ENCODE data around the gene RANGAP1. TPM values are rescaled to one million over a fixed set of nuclear protein-coding genes. Genes with fewer than 3 reads are reported as not detected.
"Not testable (repeated sequence)": the region's sequence is repeated elsewhere in the genome, so short reads cannot be mapped to it uniquely, and the experiment has no call there.

Gene RANGAP1
- total and polyA plus RNA-seq, 12 donors = 23.2 to 90.3 (median 31.4) TPM

DNA sequence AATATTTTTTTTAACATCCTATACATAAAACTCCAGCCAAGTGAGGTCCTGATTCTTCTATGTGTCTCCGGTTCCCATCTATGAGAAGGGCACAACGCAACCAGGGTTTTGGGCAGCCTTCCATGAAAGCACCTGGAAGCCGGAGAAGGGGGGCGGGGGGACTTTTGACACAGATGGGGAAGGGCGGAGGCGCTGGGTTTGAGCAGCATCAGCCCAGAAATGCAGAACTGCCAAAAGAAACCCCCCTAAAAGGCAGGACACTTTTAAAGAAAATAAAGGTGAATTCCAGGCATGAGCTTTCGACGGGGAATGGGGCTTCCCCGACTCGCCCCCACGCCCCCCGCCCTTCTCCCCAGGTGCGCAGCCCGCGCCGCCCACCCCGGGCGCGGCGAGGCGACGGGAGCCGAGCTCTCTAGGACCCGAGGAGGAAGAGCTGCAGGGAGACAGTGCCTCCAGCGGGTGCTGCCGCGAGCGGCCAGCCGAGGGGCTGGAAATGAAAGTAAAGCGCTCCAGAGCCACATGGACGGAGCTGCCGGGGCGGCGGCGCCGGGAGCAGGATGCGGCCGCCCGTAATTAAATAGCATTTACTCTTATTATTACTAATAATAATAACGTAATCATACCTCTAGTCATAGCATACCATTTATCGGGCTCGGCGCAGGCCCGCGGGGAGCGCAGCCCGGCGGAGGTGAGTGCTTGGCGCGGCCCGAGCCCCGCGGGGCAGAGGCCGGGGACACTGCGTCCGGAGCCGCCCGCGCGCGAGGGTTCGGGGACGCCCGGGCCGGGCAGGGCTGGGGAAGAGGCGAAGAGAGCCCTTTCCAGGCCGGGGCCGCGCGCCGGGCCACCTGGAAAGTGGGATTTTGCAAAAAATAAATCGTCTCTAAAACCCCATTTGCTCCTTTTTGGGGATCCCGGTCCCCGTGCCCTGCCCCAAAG is 15.4 kb upstream of the RANGAP1 start, which contains the start of gene ZC3H7B:
Gene ZC3H7B, plus strand, starts transcription at position 441 of the 936 bp plus-strand sequence. CDS start 19,136 bp downstream, outside the sequence.
- Histone ChIP-seq H3K27me3 (no peaks in the 10 kb centered on the region), H3K36me3 (peaks cover 0 to 5% (median 0%) of the 10 kb centered on the region in 9 donors), H3K4me1 (peaks cover 0 to 31% (median 20%) of the 10 kb centered on the region in 9 donors), H3K9me3 (no peaks in the 10 kb centered on the region), H3K4me3 (peak within 1 kb of the TSS; percentile 77 to 100 (median 86)), H3K27ac (peak within 1 kb of the TSS; percentile 46 to 96 (median 88))
- peak; percentile 93 to 98 (median 97) for ATAC-seq
- TF ChIP-seq, protein P1, sequence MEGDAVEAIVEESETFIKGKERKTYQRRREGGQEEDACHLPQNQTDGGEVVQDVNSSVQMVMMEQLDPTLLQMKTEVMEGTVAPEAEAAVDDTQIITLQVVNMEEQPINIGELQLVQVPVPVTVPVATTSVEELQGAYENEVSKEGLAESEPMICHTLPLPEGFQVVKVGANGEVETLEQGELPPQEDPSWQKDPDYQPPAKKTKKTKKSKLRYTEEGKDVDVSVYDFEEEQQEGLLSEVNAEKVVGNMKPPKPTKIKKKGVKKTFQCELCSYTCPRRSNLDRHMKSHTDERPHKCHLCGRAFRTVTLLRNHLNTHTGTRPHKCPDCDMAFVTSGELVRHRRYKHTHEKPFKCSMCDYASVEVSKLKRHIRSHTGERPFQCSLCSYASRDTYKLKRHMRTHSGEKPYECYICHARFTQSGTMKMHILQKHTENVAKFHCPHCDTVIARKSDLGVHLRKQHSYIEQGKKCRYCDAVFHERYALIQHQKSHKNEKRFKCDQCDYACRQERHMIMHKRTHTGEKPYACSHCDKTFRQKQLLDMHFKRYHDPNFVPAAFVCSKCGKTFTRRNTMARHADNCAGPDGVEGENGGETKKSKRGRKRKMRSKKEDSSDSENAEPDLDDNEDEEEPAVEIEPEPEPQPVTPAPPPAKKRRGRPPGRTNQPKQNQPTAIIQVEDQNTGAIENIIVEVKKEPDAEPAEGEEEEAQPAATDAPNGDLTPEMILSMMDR (IDR thresholded peaks at IDR 0.05) = peak; percentile 38 to 82 (median 65)
- intact Hi-C loops (cut with DNase I) = loop anchor here in 5 of 10 donors (1.0 to 10.0 kb wide), 7 partner anchors 15 to 377 kb away; partner anchors contain the start of genes CHADL (in 1 of the 5), POLR3H (in 1 of the 5), RANGAP1 (in 1 of the 5) and TEF (in 1 of the 5)
- DNase-seq = peak; percentile 78 to 82
- 0 to 1% methylated on average over 70 to 74 of the region's 74 CpGs for WGBS, 2 donors

DNA sequence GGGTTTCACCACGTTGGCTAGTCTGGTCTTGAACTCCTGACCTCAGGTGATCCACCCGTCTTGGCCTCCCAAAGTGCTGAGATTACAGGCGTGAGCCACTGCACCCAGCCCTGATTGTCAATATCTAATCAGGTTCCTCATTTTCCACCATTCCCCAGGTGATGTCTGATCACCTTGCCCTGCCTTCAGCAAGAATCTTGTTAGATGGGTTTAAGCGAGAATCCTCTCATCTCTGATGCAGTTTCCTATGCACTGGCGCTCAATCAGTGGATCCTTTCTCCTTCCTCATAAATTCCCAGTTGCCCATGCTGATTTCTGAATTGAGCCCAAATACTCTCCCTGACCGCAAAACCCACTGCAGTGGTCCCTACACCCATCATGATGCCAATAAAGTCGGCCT is 14.7 kb upstream of the RANGAP1 start:
- Histone ChIP-seq H3K27me3 (no peaks in the 10 kb centered on the region), H3K4me1 (peaks cover 0 to 26% (median 20%) of the 10 kb centered on the region in 9 donors), H3K4me3 (peak overlapping the region in 8 of 10 donors; percentile 77 to 100 (median 86)), H3K9me3 (no peaks in the 10 kb centered on the region), H3K36me3 (peaks cover 0 to 5% (median 0%) of the 10 kb centered on the region in 9 donors), H3K27ac (peak overlapping the region in 8 of 10 donors; percentile 74 to 96 (median 91))
- TF ChIP-seq, protein P1 (IDR thresholded peaks at IDR 0.05) = no peak
- 55 to 61% methylated on average over 7 of the region's 7 CpGs for WGBS, 2 donors
- no peak for ATAC-seq
- intact Hi-C loops (cut with DNase I) = loop anchor here in 5 of 10 donors (1.0 to 10.0 kb wide), 7 partner anchors 14 to 376 kb away; partner anchors contain the start of genes CHADL (in 1 of the 5), POLR3H (in 1 of the 5), RANGAP1 (in 1 of the 5) and TEF (in 1 of the 5)
- no peak for DNase-seq

DNA sequence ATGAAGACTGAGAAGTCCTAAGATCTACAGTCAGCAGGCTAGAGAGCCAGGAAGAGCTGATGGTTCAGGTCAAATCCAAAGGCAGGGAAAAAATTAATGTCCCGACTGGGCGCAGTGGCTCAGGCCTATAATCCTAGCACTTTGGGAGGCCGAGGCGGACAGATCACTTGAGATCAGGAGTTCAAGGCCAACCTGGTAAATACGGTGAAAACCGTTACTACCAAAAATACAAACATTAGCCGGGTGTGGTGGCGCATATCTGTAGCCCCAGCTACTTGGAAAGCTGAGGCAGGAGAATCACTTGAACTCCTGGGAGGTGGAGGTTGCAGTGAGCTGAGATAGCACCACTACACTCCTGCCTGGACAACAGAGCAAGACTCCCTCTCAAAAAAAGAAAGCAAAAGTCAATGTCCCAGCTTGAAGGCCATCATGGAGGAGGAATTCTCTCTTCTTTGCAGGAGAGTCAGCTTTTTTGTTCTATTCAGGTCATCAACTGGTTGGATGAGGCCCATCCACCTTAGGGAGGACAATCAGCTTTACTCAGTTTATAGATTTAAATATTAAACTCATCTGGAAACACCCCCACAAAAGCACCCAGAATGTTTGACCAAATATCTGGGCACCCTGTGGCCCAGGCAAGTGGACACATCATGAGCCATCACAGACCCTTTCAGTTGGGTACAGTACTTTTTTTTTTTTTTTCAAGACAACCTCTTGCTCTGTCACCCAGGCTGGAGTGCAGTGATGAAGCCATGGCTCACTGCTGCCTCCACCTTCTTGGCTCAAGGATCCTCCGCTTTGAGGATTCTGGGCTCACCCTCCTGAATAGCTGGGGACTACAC is 11.1 kb upstream of the RANGAP1 start:
- Histone ChIP-seq H3K4me3 (no peak overlapping the region), H3K4me1 (peaks cover 0 to 12% (median 7%) of the 10 kb centered on the region in 9 donors), H3K36me3 (no peaks in the 10 kb centered on the region), H3K9me3 (no peaks in the 10 kb centered on the region), H3K27me3 (no peaks in the 10 kb centered on the region), H3K27ac (no peak overlapping the region)
- no peak for DNase-seq
- 93 to 97% methylated on average over 9 of the region's 9 CpGs for WGBS, 2 donors
- ATAC-seq = no peak
- intact Hi-C loops (cut with DNase I) = no loop called here
- TF ChIP-seq, protein P1 (IDR thresholded peaks at IDR 0.05) = no peak

DNA sequence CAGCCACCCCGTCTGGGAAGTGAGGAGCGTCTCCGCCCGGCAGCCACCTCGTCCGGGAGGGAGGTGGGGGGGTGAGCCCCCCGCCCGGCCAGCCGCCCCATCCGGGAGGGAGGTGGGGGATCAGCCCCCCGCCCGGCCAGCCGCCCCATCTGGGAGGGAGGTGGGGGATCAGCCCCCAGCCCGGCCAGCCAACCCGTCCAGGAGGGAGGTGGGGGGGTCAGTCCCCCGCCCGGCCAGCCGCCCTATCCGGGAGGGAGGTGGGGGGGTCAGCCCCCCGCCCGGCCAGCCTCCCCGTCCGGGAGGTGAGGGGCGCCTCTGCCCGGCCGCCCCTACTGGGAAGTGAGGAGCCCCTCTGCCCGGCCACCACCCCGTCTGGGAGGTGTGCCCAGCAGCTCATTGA is 8.8 kb upstream of the RANGAP1 start:
- 94 to 97% methylated on average over 8 to 16 of the region's 28 CpGs for WGBS, 2 donors
- intact Hi-C loops (cut with DNase I); H3K4me3 ChIP-seq; H3K27ac ChIP-seq; H3K27me3 ChIP-seq; H3K36me3 ChIP-seq; H3K4me1 ChIP-seq; DNase-seq; ATAC-seq; H3K9me3 ChIP-seq: not testable (repeated sequence)

All from heart right ventricle (tissue), 16 donors.